Measurements from ENCODE around the gene PPFIA4.

The PPFIA4 gene

GRCh38 chr1:203060115-203060514 is 33.8 kb downstream of the PPFIA4 start:
- DNase-seq = no peak

GRCh38 chr1:203063287-203063686 is 37.0 kb downstream of the PPFIA4 start:
- no peak for DNase-seq

- DNase-seq = no peak
Observed at GRCh38 chr1:203065191-203065590, 38.9 kb downstream of the PPFIA4 start.

GRCh38 chr1:203065986-203066385 is 39.7 kb downstream of the PPFIA4 start:
- DNase-seq = no peak

- DNase-seq = no peak
Observed at GRCh38 chr1:203066965-203067364, 40.7 kb downstream of the PPFIA4 start.

- no peak for DNase-seq
Observed at GRCh38 chr1:203069030-203069747, 42.9 kb downstream of the PPFIA4 start.

GRCh38 chr1:203072002-203072602 is 45.8 kb downstream of the PPFIA4 start:
- DNase-seq = no peak

- DNase-seq = no peak
Observed at GRCh38 chr1:203072911-203073310, 46.6 kb downstream of the PPFIA4 start.

GRCh38 chr1:203073469-203073868 is 47.2 kb downstream of the PPFIA4 start:
- no peak for DNase-seq

GRCh38 chr1:203074610-203075009 is 48.3 kb downstream of the PPFIA4 start:
- DNase-seq = no peak

- no peak for DNase-seq
Observed at GRCh38 chr1:203075236-203076030, 49.1 kb downstream of the PPFIA4 start.

GRCh38 chr1:203076031-203076511 is 49.8 kb downstream of the PPFIA4 start:
- DNase-seq = no peak

- no peak for DNase-seq
Observed at GRCh38 chr1:203077367-203077766, 51.1 kb downstream of the PPFIA4 start.

GRCh38 chr1:203077956-203078355 is 51.7 kb downstream of the PPFIA4 start:
- no peak for DNase-seq

GRCh38 chr1:203078478-203078877 is 52.2 kb downstream of the PPFIA4 start:
- no peak for DNase-seq

GRCh38 chr1:203080456-203080855 is 54.2 kb downstream of the PPFIA4 start:
- DNase-seq = no peak

- no peak for DNase-seq
Observed at GRCh38 chr1:203081465-203082230, 55.4 kb downstream of the PPFIA4 start.

GRCh38 chr1:203082231-203082505 is 55.9 kb downstream of the PPFIA4 start:
- no peak for DNase-seq

- DNase-seq = no peak
Observed at GRCh38 chr1:203082571-203083462, 56.5 kb downstream of the PPFIA4 start.

GRCh38 chr1:203083463-203083921 is 57.2 kb downstream of the PPFIA4 start:
- no peak for DNase-seq

- DNase-seq = no peak
Observed at GRCh38 chr1:203084588-203085527, 58.6 kb downstream of the PPFIA4 start.
